ENCODE measurements around the gene ZNF484.
"Not testable (repeated sequence)": the region's sequence is repeated elsewhere in the genome, so short reads cannot be mapped to it uniquely, and the experiment has no call there.

The ZNF484 gene

DNA sequence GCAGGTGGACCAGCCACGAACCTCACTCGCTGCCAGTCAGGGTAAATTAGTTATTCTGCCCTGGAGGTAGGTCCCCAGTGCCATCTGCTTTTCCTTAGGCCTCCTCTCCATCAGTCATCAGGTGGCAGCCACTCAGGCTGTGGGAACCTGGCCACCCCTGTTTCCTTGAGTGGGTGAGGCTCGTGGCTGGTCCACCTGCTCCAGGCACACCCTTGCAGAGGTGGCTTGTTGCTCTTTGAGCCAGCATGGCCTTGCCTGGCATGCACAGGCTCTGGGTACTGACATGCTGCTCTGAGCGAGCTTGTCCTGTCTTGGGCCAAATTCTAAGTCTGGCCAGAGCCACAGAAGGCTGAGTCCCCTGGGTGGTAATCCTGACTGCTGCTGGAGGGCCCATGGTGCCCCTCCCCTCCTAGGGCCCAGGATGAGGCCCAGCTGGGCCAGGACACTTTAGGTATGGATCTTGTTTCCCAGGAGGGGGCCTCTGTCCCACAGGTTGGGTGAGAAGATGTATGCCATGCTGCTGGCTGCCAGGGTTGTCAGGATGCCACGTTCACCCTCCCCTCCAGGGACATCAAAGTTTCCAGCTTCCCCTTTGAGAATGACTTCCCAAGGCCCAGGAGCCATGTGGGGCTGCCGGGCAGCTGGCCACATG, 17.0 kb upstream of the ZNF484 start:
- no peaks in the 10 kb centered on the region for H3K9me3 ChIP-seq (ENCODE audit: insufficient read depth, low read length)
- no peak overlapping the region for H3K4me3 ChIP-seq (ENCODE audit: insufficient read depth, low read length, poor library complexity, severe bottlenecking)
- no peak overlapping the region for H3K9ac ChIP-seq (ENCODE audit: low read length)
- H3F3A ChIP-seq (ENCODE audit: insufficient read depth), result no peaks in the 10 kb centered on the region
- no peaks in the 10 kb centered on the region for H3K36me3 ChIP-seq (ENCODE audit: low read length)
- H4K20me1 ChIP-seq (ENCODE audit: low read depth, low read length), result no peaks in the 10 kb centered on the region
- H3K27me3 ChIP-seq (ENCODE audit: low read length), result no peaks in the 10 kb centered on the region
- H3K79me2 ChIP-seq (ENCODE audit: insufficient read depth, low read length), result no peaks in the 10 kb centered on the region
- H3K4me2 ChIP-seq (ENCODE audit: low read depth, low read length, poor library complexity, severe bottlenecking), result no peak overlapping the region
- no peaks in the 10 kb centered on the region for H3K9me2 ChIP-seq (replicated peaks; ENCODE audit: insufficient read depth, low read length)
- no peak overlapping the region for H2AFZ ChIP-seq (ENCODE audit: low read depth, low read length, severe bottlenecking)
- H3K27ac ChIP-seq (ENCODE audit: low read depth, low read length), result no peak overlapping the region
- TF ChIP-seq, protein P1, sequence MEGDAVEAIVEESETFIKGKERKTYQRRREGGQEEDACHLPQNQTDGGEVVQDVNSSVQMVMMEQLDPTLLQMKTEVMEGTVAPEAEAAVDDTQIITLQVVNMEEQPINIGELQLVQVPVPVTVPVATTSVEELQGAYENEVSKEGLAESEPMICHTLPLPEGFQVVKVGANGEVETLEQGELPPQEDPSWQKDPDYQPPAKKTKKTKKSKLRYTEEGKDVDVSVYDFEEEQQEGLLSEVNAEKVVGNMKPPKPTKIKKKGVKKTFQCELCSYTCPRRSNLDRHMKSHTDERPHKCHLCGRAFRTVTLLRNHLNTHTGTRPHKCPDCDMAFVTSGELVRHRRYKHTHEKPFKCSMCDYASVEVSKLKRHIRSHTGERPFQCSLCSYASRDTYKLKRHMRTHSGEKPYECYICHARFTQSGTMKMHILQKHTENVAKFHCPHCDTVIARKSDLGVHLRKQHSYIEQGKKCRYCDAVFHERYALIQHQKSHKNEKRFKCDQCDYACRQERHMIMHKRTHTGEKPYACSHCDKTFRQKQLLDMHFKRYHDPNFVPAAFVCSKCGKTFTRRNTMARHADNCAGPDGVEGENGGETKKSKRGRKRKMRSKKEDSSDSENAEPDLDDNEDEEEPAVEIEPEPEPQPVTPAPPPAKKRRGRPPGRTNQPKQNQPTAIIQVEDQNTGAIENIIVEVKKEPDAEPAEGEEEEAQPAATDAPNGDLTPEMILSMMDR (IDR thresholded peaks at IDR 0.05; ENCODE audit: insufficient read depth, low read length, poor library complexity, severe bottlenecking), result no peak
- TF ChIP-seq EZH2phosphoT487 (conservative IDR thresholded peaks at IDR 0.05; ENCODE audit: low read length), result no peak

DNA sequence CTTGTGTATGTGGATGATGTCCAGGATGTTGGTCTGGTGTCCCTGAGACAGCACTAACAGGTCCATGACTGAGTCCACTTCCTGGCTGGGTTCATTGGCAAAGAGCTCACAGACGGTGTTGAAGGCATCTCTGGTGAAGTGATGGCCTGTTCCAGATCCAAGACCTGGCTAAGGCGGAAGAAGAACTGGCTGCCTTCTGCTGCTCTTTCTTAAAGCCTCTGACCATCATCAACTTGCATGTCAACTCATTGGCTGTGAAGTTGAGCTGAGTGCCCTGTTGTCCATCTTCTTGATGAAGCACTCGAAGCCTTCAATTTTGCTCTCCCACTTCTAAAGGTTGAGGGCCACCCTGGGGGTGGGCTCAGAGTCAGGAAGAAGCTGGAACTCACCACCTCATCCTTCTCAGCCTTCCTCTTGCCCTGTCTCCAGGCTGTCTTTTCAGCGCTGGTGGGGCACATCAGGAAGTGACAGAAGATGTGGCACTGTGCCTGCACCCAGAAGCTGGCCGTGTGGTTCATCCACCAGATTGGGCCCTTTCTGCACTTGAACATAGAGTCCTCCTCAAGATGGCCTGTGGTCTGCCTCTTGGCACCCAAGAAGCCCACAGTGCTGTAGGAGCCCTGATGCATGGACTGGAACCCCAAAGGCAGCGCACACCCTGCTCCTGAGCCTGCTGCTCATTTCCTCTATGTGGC, 16.2 kb upstream of the ZNF484 start:
- not testable (repeated sequence) for H3K4me2 ChIP-seq (ENCODE audit: low read depth, low read length, poor library complexity, severe bottlenecking); H3K9ac ChIP-seq (ENCODE audit: low read length); H3K27me3 ChIP-seq (ENCODE audit: low read length); H3K9me3 ChIP-seq (ENCODE audit: insufficient read depth, low read length); H2AFZ ChIP-seq (ENCODE audit: low read depth, low read length, severe bottlenecking); H3K27ac ChIP-seq (ENCODE audit: low read depth, low read length); H4K20me1 ChIP-seq (ENCODE audit: low read depth, low read length); H3K79me2 ChIP-seq (ENCODE audit: insufficient read depth, low read length); H3F3A ChIP-seq (ENCODE audit: insufficient read depth); H3K9me2 ChIP-seq (replicated peaks; ENCODE audit: insufficient read depth, low read length); H3K4me3 ChIP-seq (ENCODE audit: insufficient read depth, low read length, poor library complexity, severe bottlenecking); H3K36me3 ChIP-seq (ENCODE audit: low read length)

DNA sequence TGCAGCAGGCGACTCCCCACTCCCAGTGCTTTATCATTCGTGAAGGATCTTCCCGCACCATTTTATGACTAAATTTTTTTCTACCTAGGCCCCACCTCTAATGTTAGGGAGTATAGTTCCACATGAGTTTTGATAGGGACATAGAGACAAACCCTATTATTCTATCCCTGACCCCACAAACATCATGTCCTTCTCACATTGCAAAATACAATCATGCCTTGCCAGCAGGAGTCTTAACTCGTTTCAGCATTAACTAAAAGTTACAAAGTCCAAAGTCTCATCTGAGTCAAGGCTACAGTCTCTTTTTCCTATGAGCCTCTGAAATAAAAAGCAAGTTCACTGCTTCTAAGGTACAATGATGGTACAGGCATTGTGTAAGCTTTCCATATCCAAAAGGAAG, 14.4 kb upstream of the ZNF484 start:
- not testable (repeated sequence) for H3K4me3 ChIP-seq (ENCODE audit: insufficient read depth, low read length, poor library complexity, severe bottlenecking); H3K27ac ChIP-seq (ENCODE audit: low read depth, low read length); H3K79me2 ChIP-seq (ENCODE audit: insufficient read depth, low read length); H2AFZ ChIP-seq (ENCODE audit: low read depth, low read length, severe bottlenecking); H4K20me1 ChIP-seq (ENCODE audit: low read depth, low read length); H3K4me2 ChIP-seq (ENCODE audit: low read depth, low read length, poor library complexity, severe bottlenecking); H3K9me2 ChIP-seq (replicated peaks; ENCODE audit: insufficient read depth, low read length); H3K9ac ChIP-seq (ENCODE audit: low read length); H3F3A ChIP-seq (ENCODE audit: insufficient read depth); H3K27me3 ChIP-seq (ENCODE audit: low read length); H3K9me3 ChIP-seq (ENCODE audit: insufficient read depth, low read length); H3K36me3 ChIP-seq (ENCODE audit: low read length)

DNA sequence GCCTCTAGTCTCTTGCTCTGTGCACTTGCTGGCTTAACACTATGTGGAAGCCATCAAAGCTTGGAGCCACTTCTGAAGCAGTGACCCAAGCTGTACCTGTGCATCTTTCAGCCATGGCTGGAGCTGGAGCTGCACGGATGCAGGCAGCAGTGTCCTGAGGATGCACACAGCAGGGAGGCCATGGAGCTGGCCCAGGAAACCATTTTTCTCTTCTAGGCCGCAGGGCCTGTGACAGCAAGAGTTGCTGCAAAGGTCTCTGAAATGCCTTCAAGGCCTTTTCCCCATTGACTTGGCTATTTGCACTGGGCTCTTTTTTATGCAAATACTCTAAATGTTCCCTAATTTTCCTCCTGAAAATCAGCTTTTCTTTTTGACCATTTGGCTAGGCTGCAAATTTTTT, 12.9 kb upstream of the ZNF484 start:
- Histone ChIP-seq H4K20me1 (ENCODE audit: low read depth, low read length) (no peaks in the 10 kb centered on the region), H3K4me3 (ENCODE audit: insufficient read depth, low read length, poor library complexity, severe bottlenecking) (no peak overlapping the region), H3K27me3 (ENCODE audit: low read length) (no peaks in the 10 kb centered on the region), H3K79me2 (ENCODE audit: insufficient read depth, low read length) (no peaks in the 10 kb centered on the region), H3F3A (ENCODE audit: insufficient read depth) (no peaks in the 10 kb centered on the region), H3K4me2 (ENCODE audit: low read depth, low read length, poor library complexity, severe bottlenecking) (no peak overlapping the region), H3K36me3 (ENCODE audit: low read length) (no peaks in the 10 kb centered on the region), H3K27ac (ENCODE audit: low read depth, low read length) (no peak overlapping the region), H2AFZ (ENCODE audit: low read depth, low read length, severe bottlenecking) (no peak overlapping the region), H3K9me2 (replicated peaks; ENCODE audit: insufficient read depth, low read length) (no peaks in the 10 kb centered on the region), H3K9me3 (ENCODE audit: insufficient read depth, low read length) (no peaks in the 10 kb centered on the region), H3K9ac (ENCODE audit: low read length) (no peak overlapping the region)
- TF ChIP-seq, protein P1 (IDR thresholded peaks at IDR 0.05; ENCODE audit: insufficient read depth, low read length, poor library complexity, severe bottlenecking), result no peak
- no peak for TF ChIP-seq EZH2phosphoT487 (conservative IDR thresholded peaks at IDR 0.05; ENCODE audit: low read length)

Measured in SU-DHL-6 (cell line).